GM18868 (cell line): ENCODE measurements around the gene ANO5.

ENCODE experiments used
- ATAC-seq: cut with Tn5 transposase; IDR thresholded peaks from one replicate; pipeline ENCODE4 v1.9.1; 2021; ENCODE audit warnings: mild to moderate bottlenecking, moderate library complexity; ENCODE audit not compliant: unreplicated experiment

Gene ANO5

GRCh38 chr11:22192642-22193347 lies at the start of gene ANO5:
ANO5 (plus strand) TSS chr11:22193085; CDS start chr11:22193493, 408 bp downstream.
- ATAC-seq = peak; percentile 60

GRCh38 chr11:22151649-22152197 lies 41.2 kb upstream of the ANO5 start:
- ATAC-seq = no peak

- no peak for ATAC-seq
Observed at GRCh38 chr11:22157531-22157930, 35.4 kb upstream of the ANO5 start.

GRCh38 chr11:22161489-22161888 lies 31.4 kb upstream of the ANO5 start:
- no peak for ATAC-seq

- ATAC-seq = peak; percentile 2
Observed at GRCh38 chr11:22162756-22163155, 30.1 kb upstream of the ANO5 start.

- ATAC-seq = peak; percentile 93
Observed at GRCh38 chr11:22163394-22163797, 29.5 kb upstream of the ANO5 start.

- ATAC-seq = no peak
Observed at GRCh38 chr11:22165087-22165486, 27.8 kb upstream of the ANO5 start.

- no peak for ATAC-seq
Observed at GRCh38 chr11:22165759-22166513, 26.9 kb upstream of the ANO5 start.

- peak; percentile 46 for ATAC-seq
Observed at GRCh38 chr11:22169833-22170232, 23.1 kb upstream of the ANO5 start.

GRCh38 chr11:22173532-22173931 lies 19.4 kb upstream of the ANO5 start:
- no peak for ATAC-seq

GRCh38 chr11:22177186-22177585 lies 15.7 kb upstream of the ANO5 start:
- ATAC-seq = peak; percentile 64

- ATAC-seq = no peak
Observed at GRCh38 chr11:22179626-22180025, 13.3 kb upstream of the ANO5 start.

GRCh38 chr11:22180131-22180530 lies 12.8 kb upstream of the ANO5 start:
- ATAC-seq = no peak

- no peak for ATAC-seq
Observed at GRCh38 chr11:22189660-22190059, 3.2 kb upstream of the ANO5 start.

- ATAC-seq = peak; percentile 42
Observed at GRCh38 chr11:22190827-22191463, 1.9 kb upstream of the ANO5 start.

GRCh38 chr11:22192289-22192641 lies 620 bp upstream of the ANO5 start:
- no peak for ATAC-seq

- ATAC-seq = peak; percentile 21
Observed at GRCh38 chr11:22193348-22194051, 615 bp downstream of the ANO5 start.

GRCh38 chr11:22194306-22194705 lies 1.4 kb downstream of the ANO5 start:
- no peak for ATAC-seq

GRCh38 chr11:22194907-22195306 lies 2.0 kb downstream of the ANO5 start:
- ATAC-seq = no peak

GRCh38 chr11:22197139-22198005 lies 4.5 kb downstream of the ANO5 start:
- no peak for ATAC-seq
